HL-60 (cell line): ENCODE data around the gene CYP24A1.

Experiments used
- DNase-seq, 2 experiments: peaks; one replicate each; pipeline ENCODE4 v3.0.0-alpha.2; 2010 to 2020; ENCODE audit warnings: low read depth in 1 of 2, low spot score in 1 of 2
- H3K27ac ChIP-seq: fragments of 250-450 bp; sonication (Bioruptor Pico); replicated peaks from 2 replicates; pipeline ENCODE4 v1.5.1; 2020; ENCODE audit warnings: mild to moderate bottlenecking, moderate library complexity
- H3K27me3 ChIP-seq: fragments of 250-450 bp; sonication (Bioruptor Pico); 2 replicates; pipeline ENCODE4 v1.5.1; 2021; ENCODE audit warnings: mild to moderate bottlenecking, moderate library complexity; ENCODE audit not compliant: insufficient read depth, poor library complexity, severe bottlenecking
- H3K4me3 ChIP-seq: replicated peaks from 2 replicates; pipeline ENCODE4 v1.5.1; 2011; ENCODE audit warnings: mild to moderate bottlenecking, control low read depth, low read length; ENCODE audit not compliant: insufficient read depth
- CTCF ChIP-seq: IDR thresholded peaks from one replicate; pipeline ENCODE4 v1.5.1; 2011; ENCODE audit warnings: low read length, control low read depth, inconsistent platforms; ENCODE audit not compliant: insufficient read depth
- GABPA ChIP-seq: IDR thresholded peaks from 2 replicates; pipeline ENCODE4 v1.6.1; 2012; ENCODE audit warnings: low read depth
- POLR2AphosphoS5 ChIP-seq: IDR thresholded peaks from 2 replicates; pipeline ENCODE4 v1.6.1; 2012; ENCODE audit warnings: low read depth
- SPI1 ChIP-seq: IDR thresholded peaks from 2 replicates; pipeline ENCODE4 v1.6.1; 2012; ENCODE audit warnings: low read depth, mild to moderate bottlenecking, borderline replicate concordance
- TF ChIP-seq, protein P1 (sequence below): IDR thresholded peaks from 2 replicates; pipeline ENCODE4 v1.6.1; 2012; ENCODE audit warnings: low read depth; ENCODE audit not compliant: insufficient replicate concordance

CYP24A1 gene

DNA sequence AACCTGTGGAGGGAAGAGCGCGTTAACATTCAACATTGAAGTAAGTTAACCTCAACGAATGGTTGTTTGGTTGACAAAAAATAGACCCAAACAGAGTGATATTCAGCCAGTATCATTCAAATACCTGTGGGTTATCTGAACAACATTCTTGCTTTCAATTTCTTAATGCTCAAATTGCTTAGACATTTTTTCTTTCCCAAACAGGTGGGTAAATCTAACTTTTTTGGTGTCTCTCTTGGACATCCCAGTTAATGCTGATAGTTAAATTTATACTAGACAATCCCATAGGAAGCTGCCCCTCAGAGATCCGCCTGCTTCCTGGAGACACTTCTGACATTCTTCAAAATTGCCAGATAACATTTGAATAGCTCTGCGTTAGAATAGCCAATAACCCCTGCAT, 20.0 kb upstream of the CYP24A1 start:
- TF ChIP-seq, protein P1, sequence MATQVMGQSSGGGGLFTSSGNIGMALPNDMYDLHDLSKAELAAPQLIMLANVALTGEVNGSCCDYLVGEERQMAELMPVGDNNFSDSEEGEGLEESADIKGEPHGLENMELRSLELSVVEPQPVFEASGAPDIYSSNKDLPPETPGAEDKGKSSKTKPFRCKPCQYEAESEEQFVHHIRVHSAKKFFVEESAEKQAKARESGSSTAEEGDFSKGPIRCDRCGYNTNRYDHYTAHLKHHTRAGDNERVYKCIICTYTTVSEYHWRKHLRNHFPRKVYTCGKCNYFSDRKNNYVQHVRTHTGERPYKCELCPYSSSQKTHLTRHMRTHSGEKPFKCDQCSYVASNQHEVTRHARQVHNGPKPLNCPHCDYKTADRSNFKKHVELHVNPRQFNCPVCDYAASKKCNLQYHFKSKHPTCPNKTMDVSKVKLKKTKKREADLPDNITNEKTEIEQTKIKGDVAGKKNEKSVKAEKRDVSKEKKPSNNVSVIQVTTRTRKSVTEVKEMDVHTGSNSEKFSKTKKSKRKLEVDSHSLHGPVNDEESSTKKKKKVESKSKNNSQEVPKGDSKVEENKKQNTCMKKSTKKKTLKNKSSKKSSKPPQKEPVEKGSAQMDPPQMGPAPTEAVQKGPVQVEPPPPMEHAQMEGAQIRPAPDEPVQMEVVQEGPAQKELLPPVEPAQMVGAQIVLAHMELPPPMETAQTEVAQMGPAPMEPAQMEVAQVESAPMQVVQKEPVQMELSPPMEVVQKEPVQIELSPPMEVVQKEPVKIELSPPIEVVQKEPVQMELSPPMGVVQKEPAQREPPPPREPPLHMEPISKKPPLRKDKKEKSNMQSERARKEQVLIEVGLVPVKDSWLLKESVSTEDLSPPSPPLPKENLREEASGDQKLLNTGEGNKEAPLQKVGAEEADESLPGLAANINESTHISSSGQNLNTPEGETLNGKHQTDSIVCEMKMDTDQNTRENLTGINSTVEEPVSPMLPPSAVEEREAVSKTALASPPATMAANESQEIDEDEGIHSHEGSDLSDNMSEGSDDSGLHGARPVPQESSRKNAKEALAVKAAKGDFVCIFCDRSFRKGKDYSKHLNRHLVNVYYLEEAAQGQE = no peak
- TF ChIP-seq CTCF (no peak), SPI1 (no peak), GABPA (no peak), POLR2AphosphoS5 (no peak)
- DNase-seq = no peak
- H3K27ac ChIP-seq = no peak overlapping the region
- no peaks in the 10 kb centered on the region for H3K27me3 ChIP-seq
- H3K4me3 ChIP-seq = no peak overlapping the region

DNA sequence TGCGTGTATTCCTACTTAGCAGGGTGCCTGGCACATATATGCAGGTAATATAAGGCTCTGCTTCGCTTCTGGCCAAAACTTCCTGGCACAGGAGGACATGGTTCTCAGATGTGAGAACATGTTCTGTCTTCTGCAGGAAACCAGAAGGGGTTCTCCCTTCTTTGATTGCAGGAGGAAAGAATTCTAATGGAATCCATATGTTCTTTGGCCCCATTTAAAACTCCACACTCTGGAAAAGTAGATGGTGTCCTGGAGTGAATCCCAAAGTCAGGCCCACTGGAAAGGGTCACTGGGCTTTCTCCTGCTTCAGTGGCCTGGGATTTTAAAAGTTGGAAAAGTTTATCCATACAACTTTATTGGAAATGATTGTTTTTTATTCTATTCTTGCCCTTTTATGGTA, 16.4 kb upstream of the CYP24A1 start:
- no peak overlapping the region for H3K4me3 ChIP-seq
- H3K27me3 ChIP-seq = peaks cover 4% of the 10 kb centered on the region
- TF ChIP-seq GABPA = no peak
- no peak for TF ChIP-seq POLR2AphosphoS5
- no peak for TF ChIP-seq SPI1
- no peak for TF ChIP-seq CTCF
- TF ChIP-seq, protein P1 = no peak
- no peak overlapping the region for H3K27ac ChIP-seq
- no peak for DNase-seq

GRCh38 chr20:54189630-54190029, 15.8 kb upstream of the CYP24A1 start:
- DNase-seq = no peak

More at GRCh38 chr20:54189630-54190029, 15.8 kb upstream of the CYP24A1 start:
- H3K27me3 ChIP-seq = peaks cover 4% of the 10 kb centered on the region
- H3K4me3 ChIP-seq = no peak overlapping the region
- H3K27ac ChIP-seq = no peak overlapping the region
- no peak for TF ChIP-seq SPI1
- no peak for TF ChIP-seq POLR2AphosphoS5
- TF ChIP-seq, protein P1 = no peak
- TF ChIP-seq CTCF = no peak
- TF ChIP-seq GABPA = no peak
